Liver (tissue), 9 donors: Measurements from ENCODE around the gene SCUBE1. TPM values are rescaled to one million over a fixed set of nuclear protein-coding genes. Genes with fewer than 3 reads are reported as not detected.
A peak's percentile ranks its signal among the peaks of the same experiment; 100 is the strongest.

Source experiments
- DNase-seq: peaks from one replicate; pipeline ENCODE4 v3.0.0-alpha.2; 2017; ENCODE audit warnings: low spot score
- H3K27ac ChIP-seq, 2 donors: one replicate each; pipeline ENCODE4 v1.7.0; 2013; ENCODE audit warnings: inconsistent platforms in 2 of 2, low read length in 2 of 2, control low read depth in 1 of 2, low read depth in 1 of 2, mild to moderate bottlenecking in 1 of 2
- H3K27me3 ChIP-seq, 4 donors: one replicate each; pipeline versions ENCODE4 v1.6.1 to v1.7.0; 2013; ENCODE audit warnings: low read length in 3 of 4, inconsistent platforms in 1 of 4, mild to moderate bottlenecking in 1 of 4, moderate library complexity in 1 of 4; ENCODE audit not compliant: control insufficient read depth in 4 of 4, insufficient read depth in 4 of 4
- H3K36me3 ChIP-seq, 4 donors: one replicate each; pipeline versions ENCODE4 v1.6.1 to v1.7.0; 2013; ENCODE audit warnings: low read length in 3 of 4, mild to moderate bottlenecking in 3 of 4, low read depth in 1 of 4, moderate library complexity in 1 of 4; ENCODE audit not compliant: control insufficient read depth in 4 of 4, insufficient read depth in 3 of 4
- H3K4me1 ChIP-seq, 4 donors: one replicate each; pipeline versions ENCODE4 v1.6.1 to v1.7.0; 2013; ENCODE audit warnings: low read length in 3 of 4, mild to moderate bottlenecking in 3 of 4, moderate library complexity in 1 of 4; ENCODE audit not compliant: control insufficient read depth in 4 of 4, insufficient read depth in 4 of 4
- H3K4me3 ChIP-seq, 3 donors: one replicate each; pipeline versions ENCODE4 v1.6.1 to v1.7.0; 2013; ENCODE audit warnings: low read length in 3 of 3, control low read depth in 1 of 3, low read depth in 1 of 3, mild to moderate bottlenecking in 1 of 3
- H3K9ac ChIP-seq, 2 donors: one replicate each; pipeline ENCODE4 v1.7.0; 2013; ENCODE audit warnings: low read length in 2 of 2, mild to moderate bottlenecking in 2 of 2, moderate library complexity in 2 of 2, control low read depth in 1 of 2, low read depth in 1 of 2
- H3K9me3 ChIP-seq, 4 donors: one replicate each; pipeline versions ENCODE4 v1.6.1 to v1.7.0; 2013; ENCODE audit warnings: low read length in 3 of 4; ENCODE audit not compliant: control insufficient read depth in 4 of 4
- ATF3 ChIP-seq: IDR thresholded peaks from 2 replicates; pipeline ENCODE4 v1.6.1; 2016; ENCODE audit warnings: antibody characterized with exemption
- CTCF ChIP-seq: fragments of 150-350 bp; IDR thresholded peaks from 2 replicates; pipeline ENCODE4 v1.5.1; 2017; ENCODE audit warnings: improper control_type of control experiment, low read depth, low read length; ENCODE audit not compliant: missing input control
- EGR1 ChIP-seq, 2 donors: IDR thresholded peaks; 2 replicates each; pipeline ENCODE4 v1.6.1; 2016 to 2018; ENCODE audit warnings: antibody characterized with exemption in 2 of 2, low read depth in 2 of 2
- FOXA1 ChIP-seq: IDR thresholded peaks from 2 replicates; pipeline ENCODE4 v1.6.1; 2016; ENCODE audit warnings: antibody characterized with exemption
- FOXA2 ChIP-seq: IDR thresholded peaks from 2 replicates; pipeline ENCODE4 v1.6.1; 2016; ENCODE audit warnings: antibody characterized with exemption
- GABPA ChIP-seq, 2 donors: IDR thresholded peaks in 1 of 2; conservative IDR thresholded peaks in 1 of 2; 2 replicates each; pipeline ENCODE4 v1.6.1; 2016; ENCODE audit warnings: antibody characterized with exemption in 2 of 2, mild to moderate bottlenecking in 1 of 2, moderate library complexity in 1 of 2
- HNF4A ChIP-seq, 2 donors: conservative IDR thresholded peaks; 2 replicates each; pipeline ENCODE4 v1.6.1; 2016; ENCODE audit warnings: antibody characterized with exemption in 2 of 2, mild to moderate bottlenecking in 2 of 2
- HNF4G ChIP-seq: IDR thresholded peaks from 2 replicates; pipeline ENCODE4 v1.6.1; 2016; ENCODE audit warnings: antibody characterized with exemption
- JUND ChIP-seq, 2 donors: IDR thresholded peaks; 2 replicates each; pipeline ENCODE4 v1.6.1; 2016; ENCODE audit warnings: antibody characterized with exemption in 2 of 2
- MAX ChIP-seq: IDR thresholded peaks from 2 replicates; pipeline ENCODE4 v1.6.1; 2016; ENCODE audit warnings: antibody characterized with exemption
- NR2F2 ChIP-seq: IDR thresholded peaks from 2 replicates; pipeline ENCODE4 v1.6.1; 2016; ENCODE audit warnings: antibody characterized with exemption
- RAD21 ChIP-seq, 2 donors: IDR thresholded peaks; 2 replicates each; pipeline ENCODE4 v1.6.1; 2016; ENCODE audit warnings: antibody characterized with exemption in 2 of 2, mild to moderate bottlenecking in 2 of 2
- REST ChIP-seq: IDR thresholded peaks from 2 replicates; pipeline ENCODE4 v1.6.1; 2016; ENCODE audit warnings: antibody characterized with exemption, mild to moderate bottlenecking
- RXRA ChIP-seq, 2 donors: IDR thresholded peaks; 2 replicates each; pipeline ENCODE4 v1.6.1; 2017 to 2018; ENCODE audit warnings: antibody characterized with exemption in 2 of 2, mild to moderate bottlenecking in 1 of 2
- SP1 ChIP-seq: IDR thresholded peaks from 2 replicates; pipeline ENCODE4 v1.6.1; 2018; ENCODE audit warnings: antibody characterized with exemption, mild to moderate bottlenecking
- TAF1 ChIP-seq: conservative IDR thresholded peaks from 2 replicates; pipeline ENCODE4 v1.6.1; 2016; ENCODE audit warnings: antibody characterized with exemption, mild to moderate bottlenecking
- YY1 ChIP-seq: IDR thresholded peaks from 2 replicates; pipeline ENCODE4 v1.6.1; 2016; ENCODE audit warnings: antibody characterized with exemption, mild to moderate bottlenecking
- ZBTB33 ChIP-seq: IDR thresholded peaks from 2 replicates; pipeline ENCODE4 v1.6.1; 2016; ENCODE audit warnings: antibody characterized with exemption
- WGBS: extraction: QIAGEN DNeasy Blood & Tissue Kit; methylation state at CpG from one replicate; pipeline ENCODE4 v1.1.7; 2013; 5-methylcytosine and 5-hydroxymethylcytosine counted together
- polyA plus RNA-seq, 2 donors: library from polyadenylated mRNA; stranded (reverse) in 1 of 2; unstranded in 1 of 2; fragments of 200-250 nt in 1 of 2; fragments of >200 nt in 1 of 2; fragmentation: Nextera tagmentation in 1 of 2; extraction: Ambion mirVana in 1 of 2; gene quantifications; one replicate each; pipeline versions ENCODE4 v1.2.1 to v1.2.3, GENCODE V29; 2013 to 2015
- total RNA-seq, 2 donors: library from RNA; depleted of rRNA; stranded (reverse); fragments of >200 nt; gene quantifications; one replicate each; pipeline ENCODE4 v1.2.3, GENCODE V29; 2014
- donor health status: healthy.
- donor health status: healthy.
- donor health status: healthy.
- donor health status: healthy.
- donor health status: healthy.

The SCUBE1 gene
- total and polyA plus RNA-seq, 4 donors: 0.07 to 0.46 (median 0.08) TPM; not detected in 1

- DNase-seq: no peak
- Histone ChIP-seq H3K4me3 (no peak overlapping the region), H3K36me3 (no peaks in the 10 kb centered on the region), H3K4me1 (peaks cover 0 to 13% (median 6%) of the 10 kb centered on the region in 4 donors), H3K27ac (no peak overlapping the region), H3K9ac (no peak overlapping the region), H3K9me3 (no peaks in the 10 kb centered on the region), H3K27me3 (no peaks in the 10 kb centered on the region)
- 85% methylated on average over 13 of the region's 13 CpGs for WGBS
- TF ChIP-seq RAD21 (IDR thresholded peaks at IDR 0.05): peak in 1 of 2 donors; percentile 21
- no peak for TF ChIP-seq SP1
- no peak for TF ChIP-seq EGR1 (IDR thresholded peaks at IDR 0.05; ENCODE audit: low read depth in 2 of 2)
- TF ChIP-seq RXRA (IDR thresholded peaks at IDR 0.05): no peak
Measured at GRCh38 chr22:43270314-43270908, 72.8 kb downstream of the SCUBE1 start.

GRCh38 chr22:43269646-43270045 is 73.5 kb downstream of the SCUBE1 start:
- Histone ChIP-seq H3K4me3 (no peak overlapping the region), H3K27ac (no peak overlapping the region), H3K4me1 (peaks cover 0 to 14% (median 7%) of the 10 kb centered on the region in 4 donors), H3K9me3 (no peaks in the 10 kb centered on the region), H3K9ac (no peak overlapping the region), H3K27me3 (no peaks in the 10 kb centered on the region), H3K36me3 (no peaks in the 10 kb centered on the region)
- no peak for DNase-seq
- no peak for TF ChIP-seq RXRA (IDR thresholded peaks at IDR 0.05)
- TF ChIP-seq GABPA (IDR thresholded peaks at IDR 0.05 in 1 of 2, conservative IDR thresholded peaks at IDR 0.05 in 1 of 2): no peak
- TF ChIP-seq FOXA1: no peak
- TF ChIP-seq RAD21 (IDR thresholded peaks at IDR 0.05): no peak
- TF ChIP-seq TAF1: no peak
- TF ChIP-seq YY1: no peak
- TF ChIP-seq JUND (IDR thresholded peaks at IDR 0.05): no peak
- TF ChIP-seq FOXA2: no peak
- TF ChIP-seq ATF3: no peak
- TF ChIP-seq NR2F2: no peak
- TF ChIP-seq MAX: no peak
- TF ChIP-seq HNF4G: no peak
- TF ChIP-seq ZBTB33: no peak
- TF ChIP-seq HNF4A (conservative IDR thresholded peaks at IDR 0.05): no peak
- no peak for TF ChIP-seq REST
- TF ChIP-seq CTCF: no peak
- no peak for TF ChIP-seq EGR1 (IDR thresholded peaks at IDR 0.05; ENCODE audit: low read depth in 2 of 2)
- no peak for TF ChIP-seq SP1
- WGBS: 89% methylated on average over 14 of the region's 14 CpGs
